Pancreas (tissue), 10 donors: Measurements from ENCODE around the gene SETD1B. TPM values are rescaled to one million over a fixed set of nuclear protein-coding genes. Genes with fewer than 3 reads are reported as not detected.
"Not testable (repeated sequence)": the region's sequence is repeated elsewhere in the genome, so short reads cannot be mapped to it uniquely, and the experiment has no call there.

ENCODE experiments used
- ATAC-seq, 4 donors: fragments of 200-7000 bp; cut with Tn5 transposase; one replicate each; pipeline versions ENCODE4 v1.8.0 to v1.9.1; 2020; ENCODE audit warnings: mild to moderate bottlenecking in 4 of 4, moderate library complexity in 4 of 4
- DNase-seq, 6 donors: peaks; one replicate each; pipeline ENCODE4 v3.0.0-alpha.2; 2020
- FAIRE-seq: peaks from 2 replicates; lab custom pipeline; 2012; peaks lifted over from hg19 to GRCh38; lab: Jason Lieb, UNC
- H3K27ac ChIP-seq, 4 donors: fragments of 200-600 bp; sonication (generic); 1 replicate in 3 of 4; 2 replicates in 1 of 4; pipeline versions ENCODE4 v1.5.0 to v1.8.0; 2020
- H3K27me3 ChIP-seq, 4 donors: fragments of 200-600 bp; one replicate each; pipeline ENCODE4 v1.8.0; 2021
- H3K36me3 ChIP-seq, 3 donors: fragments of 200-600 bp; sonication (generic) in 1 of 3; one replicate each; pipeline versions ENCODE4 v1.5.0 to v1.8.0; 2020 to 2021
- H3K4me1 ChIP-seq, 3 donors: fragments of 200-600 bp; one replicate each; pipeline ENCODE4 v1.8.0; 2021
- H3K4me3 ChIP-seq, 4 donors: fragments of 200-600 bp; sonication (generic) in 2 of 4; one replicate each; pipeline versions ENCODE4 v1.5.0 to v1.8.0; 2020 to 2021
- H3K9me3 ChIP-seq, 4 donors: fragments of 200-600 bp; one replicate each; pipeline ENCODE4 v1.8.0; 2021
- CTCF ChIP-seq, 4 donors: fragments of 200-600 bp; sonication (generic) in 3 of 4; IDR thresholded peaks; one replicate each; pipeline versions ENCODE4 v1.5.0 to v1.8.0; 2021; ENCODE audit warnings: antibody characterized with exemption in 4 of 4
- WGBS, 2 donors: extraction: QIAGEN DNeasy Blood & Tissue Kit; methylation state at CpG; one replicate each; pipeline ENCODE4 v1.1.7; 2013; 5-methylcytosine and 5-hydroxymethylcytosine counted together
- intact Hi-C, 3 donors: fragments of 100-400 bp; cut with DNase I; formaldehyde crosslinking; loops; one replicate each; pipeline versions ENCODE4 v1.11.1 to v1.14.2; 2022
- polyA plus RNA-seq, 2 donors: library from polyadenylated mRNA; stranded (reverse); fragments of 200-250 nt; gene quantifications; one replicate each; pipeline ENCODE4 v1.2.3, GENCODE V29; 2013
- total RNA-seq, 6 donors: library from RNA; stranded (reverse); fragmentation: NEBNext Ultra II Directional in 4 of 6; extraction: Animal tissue kit (Norgen Biotek cat#: 25700) in 4 of 6; gene quantifications; one replicate each; pipeline versions ENCODE4 v1.2.1 to v1.2.4, GENCODE V29; 2021 to 2023
- donor health status: healthy with polysubstance abuse.
- donor health status: DM: no; HTN: no; CAD: no; lungs with moderate emphysema.
- donor health status: DM: no; HTN: no; CAD: no.
- donor health status: control.
- donor health status: control.
- donor health status: Bipolar disorder and iron deficiency.
- donor health status: DM: yes; HTN: yes; CAD: no.
- donor health status: DM: no; HTN: no; CAD: no.
- donor health status: DM: no; HTN: no; CAD: no.
- donor health status: DM: yes; HTN: yes; CAD: no.

SETD1B gene
- total RNA-seq (10 to 100 TPM; 10.5 to 16.3 (median 12.2) TPM), polyA plus RNA-seq (10 to 100 TPM in 1 of 2 donors, 1 to 10 TPM in 1; 9.2 to 18.5 TPM)

- Histone ChIP-seq H3K4me1 (peaks cover 4 to 15% (median 5%) of the 10 kb centered on the region in 3 donors), H3K36me3 (peaks cover 0 to 6% (median 6%) of the 10 kb centered on the region in 3 donors), H3K27ac (peak within 1 kb of the TSS; percentile 98 to 100 (median 100)), H3K27me3 (no peaks in the 10 kb centered on the region), H3K4me3 (peak within 1 kb of the TSS; percentile 51 to 85 (median 66)), H3K9me3 (no peaks in the 10 kb centered on the region)
- FAIRE-seq, result no peak
- 0 to 1% methylated on average over 23 to 74 of the region's 74 CpGs for WGBS, 2 donors
- intact Hi-C loops, result no loop called here
- no peak for TF ChIP-seq CTCF (IDR thresholded peaks at IDR 0.05)
- peak; percentile 67 to 88 (median 74) for DNase-seq
- ATAC-seq, result peak in 3 of 4 donors; percentile 12 to 29 (median 15)
Measured at GRCh38 chr12:121803861-121804416, at the start of gene SETD1B. Gene SETD1B, plus strand, starts transcription at chr12:121804009. Its CDS starts 729 bp downstream, at chr12:121804738.

GRCh38 chr12:121754836-121755235 lies 49.0 kb upstream of the SETD1B start:
- 79 to 80% methylated on average over 11 of the region's 11 CpGs for WGBS, 2 donors
- no peak for TF ChIP-seq CTCF (IDR thresholded peaks at IDR 0.05)
- no peak for ATAC-seq
- Histone ChIP-seq H3K36me3 (no peaks in the 10 kb centered on the region), H3K27ac (no peak overlapping the region), H3K9me3 (no peaks in the 10 kb centered on the region), H3K4me1 (peaks cover 0 to 5% (median 0%) of the 10 kb centered on the region in 3 donors), H3K27me3 (no peaks in the 10 kb centered on the region), H3K4me3 (no peak overlapping the region)
- FAIRE-seq, result no peak
- no peak for DNase-seq
- intact Hi-C loops, result no loop called here

GRCh38 chr12:121755591-121755990 lies 48.2 kb upstream of the SETD1B start:
- Histone ChIP-seq H3K9me3 (no peaks in the 10 kb centered on the region), H3K4me1 (peaks cover 0 to 5% (median 0%) of the 10 kb centered on the region in 3 donors), H3K4me3 (no peak overlapping the region), H3K27me3 (no peaks in the 10 kb centered on the region), H3K27ac (no peak overlapping the region), H3K36me3 (no peaks in the 10 kb centered on the region)
- no peak for FAIRE-seq
- ATAC-seq, result no peak
- DNase-seq, result no peak
- TF ChIP-seq CTCF (IDR thresholded peaks at IDR 0.05), result no peak
- WGBS, 2 donors, result 89 to 93% methylated on average over 3 of the region's 3 CpGs
- intact Hi-C loops, result no loop called here

- H3K27me3 ChIP-seq, FAIRE-seq, DNase-seq, ATAC-seq, H3K9me3 ChIP-seq, H3K4me1 ChIP-seq, H3K27ac ChIP-seq, H3K36me3 ChIP-seq, H3K4me3 ChIP-seq, intact Hi-C loops: not testable (repeated sequence)
- WGBS, 2 donors, result 94 to 95% methylated on average over 12 to 22 of the region's 22 CpGs
Measured at GRCh38 chr12:121758536-121758935, 45.3 kb upstream of the SETD1B start.

GRCh38 chr12:121762269-121762668 lies 41.5 kb upstream of the SETD1B start:
- DNase-seq (no peak), FAIRE-seq (no peak), ATAC-seq (no peak)
- no peak for TF ChIP-seq CTCF (IDR thresholded peaks at IDR 0.05)
- H3K36me3 ChIP-seq, result no peaks in the 10 kb centered on the region
- intact Hi-C loops, result no loop called here
- H3K27ac ChIP-seq, result no peak overlapping the region
- no peak overlapping the region for H3K4me3 ChIP-seq
- no peaks in the 10 kb centered on the region for H3K9me3 ChIP-seq
- H3K4me1 ChIP-seq, result no peaks in the 10 kb centered on the region
- WGBS, 2 donors, result 87 to 94% methylated on average over 6 of the region's 6 CpGs
- H3K27me3 ChIP-seq, result no peaks in the 10 kb centered on the region
